H1 (cell line): ENCODE data around the gene PAFAH1B1. TPM values are rescaled to one million over a fixed set of nuclear protein-coding genes. Genes with fewer than 3 reads are reported as not detected.

Source experiments
- CTCF ChIA-PET: fragments of 300-600 bp; sonication (Branson Sonifier 250); formaldehyde crosslinking; loops from one replicate; lab custom pipeline; 2021; ENCODE audit not compliant: partially characterized antibody; lab: Charles Lee
- POLR2A ChIA-PET: fragments of 300-600 bp; sonication (Branson Sonifier 250); formaldehyde crosslinking; loops from one replicate; lab custom pipeline; 2021; ENCODE audit warnings: inconsistent platforms; ENCODE audit not compliant: partially characterized antibody; lab: Charles Lee
- DNase-seq, 2 experiments: peaks; one replicate each; pipeline versions ENCODE4 v3.0.0 to v3.0.0-alpha.2; 2010 to 2022; ENCODE audit warnings: low spot score in 2 of 2, low read depth in 1 of 2, mixed read lengths in 1 of 2
- FAIRE-seq: peaks from 2 replicates; lab custom pipeline; 2011; peaks lifted over from hg19 to GRCh38; lab: Jason Lieb, UNC
- H2AFZ ChIP-seq: 2 replicates; pipeline ENCODE4 v1.8.1; 2012; ENCODE audit warnings: low read length, inconsistent platforms
- H2AK5ac ChIP-seq: 2 replicates; pipeline ENCODE4 v1.6.1; 2013; ENCODE audit warnings: low read depth, low read length
- H2BK120ac ChIP-seq: replicated peaks from 2 replicates; pipeline ENCODE3; 2013; ENCODE audit warnings: low read depth, low read length, inconsistent platforms
- H2BK12ac ChIP-seq: 2 replicates; pipeline ENCODE4 v1.6.1; 2013; ENCODE audit warnings: low read depth, low read length
- H2BK15ac ChIP-seq: 2 replicates; pipeline ENCODE4 v1.6.1; 2013; ENCODE audit warnings: low read length
- H2BK20ac ChIP-seq: 2 replicates; pipeline ENCODE4 v1.6.1; 2013; ENCODE audit warnings: low read length
- H2BK5ac ChIP-seq: 2 replicates; pipeline ENCODE4 v1.6.1; 2013; ENCODE audit warnings: low read depth, low read length
- H3K14ac ChIP-seq: 2 replicates; pipeline ENCODE4 v1.6.1; 2013; ENCODE audit warnings: inconsistent platforms; ENCODE audit not compliant: insufficient read length
- H3K18ac ChIP-seq: 2 replicates; pipeline ENCODE4 v1.6.1; 2013; ENCODE audit warnings: low read length; ENCODE audit errors: extremely low read depth
- H3K23ac ChIP-seq: 2 replicates; pipeline ENCODE4 v1.6.1; 2013; ENCODE audit warnings: inconsistent platforms; ENCODE audit not compliant: insufficient read length
- H3K23me2 ChIP-seq: 2 replicates; pipeline ENCODE4 v1.6.1; 2013; ENCODE audit warnings: low read depth, low read length
- H3K27ac ChIP-seq: 2 replicates; pipeline ENCODE4 v1.6.1; 2011; ENCODE audit warnings: low read depth, low read length, inconsistent platforms
- H3K27me3 ChIP-seq, 4 experiments: replicated peaks in 1 of 4; 1 replicate in 1 of 4; 2 replicates in 3 of 4; pipeline versions ENCODE4 v1.6.1 to v1.8.1; 2011 to 2013; ENCODE audit warnings: low read length in 3 of 4, mild to moderate bottlenecking in 3 of 4, inconsistent platforms in 2 of 4, mixed read lengths in 2 of 4, moderate library complexity in 1 of 4; ENCODE audit not compliant: control insufficient read depth in 3 of 4, insufficient read depth in 3 of 4; ENCODE audit errors: extremely low read depth in 1 of 4
- H3K36me3 ChIP-seq, 4 experiments: 2 replicates each; pipeline versions ENCODE4 v1.6.1 to v1.8.1; 2011 to 2013; ENCODE audit warnings: mild to moderate bottlenecking in 4 of 4, low read length in 3 of 4, moderate library complexity in 2 of 4, control low read depth in 1 of 4, inconsistent platforms in 1 of 4; ENCODE audit not compliant: insufficient read depth in 4 of 4, control insufficient read depth in 2 of 4
- H3K4ac ChIP-seq: replicated peaks from 2 replicates; pipeline ENCODE3; 2013; ENCODE audit warnings: low read length, low read depth, mixed read lengths, inconsistent platforms; ENCODE audit not compliant: insufficient read length
- H3K4me1 ChIP-seq, 4 experiments: replicated peaks in 1 of 4; 1 replicate in 1 of 4; 2 replicates in 3 of 4; pipeline versions ENCODE4 v1.6.1 to v1.8.1; 2011 to 2013; ENCODE audit warnings: low read length in 3 of 4, inconsistent platforms in 2 of 4, mixed read lengths in 1 of 4; ENCODE audit not compliant: insufficient read depth in 4 of 4, control insufficient read depth in 3 of 4
- H3K4me2 ChIP-seq, 2 experiments: 2 replicates each; pipeline versions ENCODE4 v1.6.1 to v1.8.1; 2011 to 2013; ENCODE audit warnings: low read depth in 2 of 2, low read length in 2 of 2, control low read depth in 1 of 2, inconsistent platforms in 1 of 2, mild to moderate bottlenecking in 1 of 2; ENCODE audit not compliant: insufficient read depth in 1 of 2
- H3K4me3 ChIP-seq, 4 experiments: fragments of 200-600, 300-600 bp in 1 of 4; sonication (generic), shearing (Covaris generic), sonication (Bioruptor Twin) in 1 of 4; 2 replicates each; pipeline versions ENCODE4 v1.5.1 to v1.8.1; 2011 to 2016; ENCODE audit warnings: low read length in 4 of 4, low read depth in 3 of 4, control low read depth in 2 of 4, inconsistent platforms in 2 of 4, mild to moderate bottlenecking in 2 of 4, mixed read lengths in 1 of 4, moderate library complexity in 1 of 4; ENCODE audit not compliant: insufficient read depth in 2 of 4; ENCODE audit errors: extremely low read depth in 1 of 4
- H3K56ac ChIP-seq: replicated peaks from 2 replicates; pipeline ENCODE3; 2013; ENCODE audit warnings: low read depth, mild to moderate bottlenecking, mixed read lengths, low read length, inconsistent platforms; ENCODE audit not compliant: insufficient read length
- H3K79me1 ChIP-seq: 2 replicates; pipeline ENCODE4 v1.6.1; 2013; ENCODE audit warnings: low read depth, low read length, control low read depth
- H3K79me2 ChIP-seq, 2 experiments: 2 replicates each; pipeline versions ENCODE4 v1.6.1 to v1.8.1; 2012 to 2013; ENCODE audit warnings: low read length in 2 of 2, mild to moderate bottlenecking in 2 of 2, inconsistent platforms in 1 of 2; ENCODE audit not compliant: insufficient read depth in 2 of 2, control insufficient read depth in 1 of 2
- H3K9ac ChIP-seq, 4 experiments: replicated peaks in 1 of 4; 1 replicate in 1 of 4; 2 replicates in 3 of 4; pipeline versions ENCODE4 v1.6.1 to v1.8.1; 2011 to 2013; ENCODE audit warnings: low read depth in 3 of 4, low read length in 3 of 4, control low read depth in 2 of 4, mild to moderate bottlenecking in 2 of 4, moderate library complexity in 2 of 4, inconsistent platforms in 1 of 4; ENCODE audit errors: extremely low read depth in 1 of 4
- H3K9me3 ChIP-seq, 2 experiments: 2 replicates each; pipeline versions ENCODE4 v1.6.1 to v1.8.1; 2012 to 2013; ENCODE audit warnings: mild to moderate bottlenecking in 2 of 2, moderate library complexity in 2 of 2, control low read depth in 1 of 2, inconsistent platforms in 1 of 2, low read depth in 1 of 2, low read length in 1 of 2, mixed read lengths in 1 of 2; ENCODE audit not compliant: insufficient read depth in 2 of 2
- H4K20me1 ChIP-seq, 2 experiments: replicated peaks in 1 of 2; 2 replicates each; pipeline versions ENCODE3 to v1.8.1; 2011 to 2013; ENCODE audit warnings: inconsistent platforms in 2 of 2, low read length in 2 of 2, mild to moderate bottlenecking in 1 of 2; ENCODE audit not compliant: insufficient read depth in 2 of 2, control insufficient read depth in 1 of 2
- H4K5ac ChIP-seq: 2 replicates; pipeline ENCODE4 v1.6.1; 2013; ENCODE audit warnings: low read length, low read depth, mixed read lengths, inconsistent platforms; ENCODE audit not compliant: insufficient read length
- H4K8ac ChIP-seq: 2 replicates; pipeline ENCODE4 v1.8.0; 2013; ENCODE audit warnings: mild to moderate bottlenecking, moderate library complexity, low read length, inconsistent platforms; ENCODE audit not compliant: insufficient read depth; ENCODE audit errors: extremely low read depth
- H4K91ac ChIP-seq: replicated peaks from 2 replicates; pipeline ENCODE3; 2013; ENCODE audit warnings: low read length, mixed read lengths, inconsistent platforms; ENCODE audit not compliant: insufficient read length
- BCL11A ChIP-seq, 2 experiments: IDR thresholded peaks; one replicate each; pipeline ENCODE4 v1.6.1; 2011; ENCODE audit warnings: low read depth in 2 of 2, low read length in 2 of 2, mild to moderate bottlenecking in 2 of 2
- MAFK ChIP-seq: IDR thresholded peaks from 2 replicates; pipeline ENCODE4 v1.6.1; 2012; ENCODE audit warnings: low read depth, mild to moderate bottlenecking, improper control_type of control experiment, low read length
- SAP30 ChIP-seq: fragments of 300-600 bp; sonication (generic); IDR thresholded peaks from 2 replicates; pipeline ENCODE4 v1.7.1; 2012; ENCODE audit warnings: low read length, moderate library complexity, mild to moderate bottlenecking, inconsistent platforms; ENCODE audit not compliant: insufficient read depth, insufficient replicate concordance
- TAF1 ChIP-seq: IDR thresholded peaks from 2 replicates; pipeline ENCODE4 v1.6.1; 2011; ENCODE audit warnings: mild to moderate bottlenecking, low read depth, low read length
- WGBS, 2 experiments: shearing (Covaris generic) in 1 of 2; methylation state at CpG; one replicate each; pipeline versions ENCODE4 v1.1.6 to v1.1.7; 2013 to 2015; ENCODE audit warnings: low lambda C conversion rate in 2 of 2, mixed read lengths in 2 of 2, inconsistent platforms in 1 of 2, low coverage in 1 of 2, missing lambda C conversion rate in 1 of 2; ENCODE audit not compliant: insufficient replicate concordance in 2 of 2, insufficient coverage in 1 of 2, insufficient read length in 1 of 2; ENCODE audit errors: extremely low coverage in 1 of 2, missing lambda C conversion rate in 1 of 2; 5-methylcytosine and 5-hydroxymethylcytosine counted together
- polyA plus RNA-seq, 7 experiments: library from polyadenylated mRNA; depleted of rRNA in 3 of 7; stranded (reverse) in 5 of 7; unstranded in 2 of 7; fragments of >200 nt in 5 of 7; fragments of 200-250 nt in 2 of 7; gene quantifications; 1 replicate in 5 of 7; 2 replicates in 1 of 7; 4 replicates in 1 of 7; pipeline versions ENCODE4 v1.2.1 to v1.2.3, GENCODE V29; 2011 to 2013; ENCODE audit warnings: missing spikeins in 2 of 7, mixed read lengths in 2 of 7
- total RNA-seq: library from RNA; stranded (reverse); fragmentation: NEBNext Ultra II Directional; extraction: Animal tissue kit (Norgen Biotek cat#: 25700); gene quantifications from 2 replicates; pipeline ENCODE4 v1.2.1, GENCODE V29; 2021

The PAFAH1B1 gene
- total and polyA plus RNA-seq, 2 of the 8 experiments (the other 6 are each of a cell fraction or from before 2014, with no cell fraction given): 42.0 to 152 TPM

GRCh38 chr17:2591040-2591640, 2.3 kb upstream of the PAFAH1B1 start:
- H3K14ac ChIP-seq: no peak overlapping the region
- H3K79me1 ChIP-seq: 0 out of 2 replicates have a peak, but pooled peaks cover 2% of the 10 kb centered on the region
- H2BK120ac ChIP-seq: no peak overlapping the region
- no peak overlapping the region for H3K9ac ChIP-seq
- H3K9me3 ChIP-seq: no peaks in the 10 kb centered on the region
- no peak for DNase-seq
- no peak overlapping the region for H3K27ac ChIP-seq
- no peak overlapping the region for H3K56ac ChIP-seq
- no peak overlapping the region for H2BK20ac ChIP-seq
- H4K91ac ChIP-seq: no peak overlapping the region
- FAIRE-seq: no peak
- no peaks in the 10 kb centered on the region for H3K27me3 ChIP-seq
- no peak overlapping the region for H3K4me2 ChIP-seq
- no peaks in the 10 kb centered on the region; a peak in 1 of 7 replicates for H3K4me1 ChIP-seq
- ChIA-PET POLR2A (interaction anchor here (1.1 to 1.7 kb wide), 2 partner anchors 22 to 133 kb away, joined by 3 read pairs; no protein-coding TSS in a partner anchor), CTCF (interaction anchor here (0.6 kb wide), 1 partner anchor 79 kb away, joined by 3 read pairs; no protein-coding TSS in a partner anchor)
- H3K23me2 ChIP-seq: peaks cover 7% of the 10 kb centered on the region; the same call in 1 of the 2 replicates
- no peak overlapping the region for H4K5ac ChIP-seq
- H3K4ac ChIP-seq: no peak overlapping the region
- H2BK5ac ChIP-seq: no peak overlapping the region
- no peak overlapping the region for H2BK15ac ChIP-seq
- H2BK12ac ChIP-seq: no peak overlapping the region
- 95% methylated on average over 16 of the region's 16 CpGs; no CpG with 5 or more reads in 1 of the 2 experiments for whole genome bisulfite sequencing, 2 experiments
- no peak overlapping the region for H3K4me3 ChIP-seq
- H3K18ac ChIP-seq: no peak overlapping the region
- no peak overlapping the region for H4K8ac ChIP-seq
- H4K20me1 ChIP-seq: peaks cover 1 to 2% of the 10 kb centered on the region in 2 experiments
- H2AFZ ChIP-seq: no peak overlapping the region
- TF ChIP-seq TAF1: no peak
- TF ChIP-seq MAFK: no peak
- no peak for TF ChIP-seq BCL11A (IDR thresholded peaks at IDR 0.05; ENCODE audit: low read depth in 2 of 2, low read length in 2 of 2)
- TF ChIP-seq SAP30: no peak
- no peak overlapping the region for H2AK5ac ChIP-seq
- peaks cover 17 to 21% of the 10 kb centered on the region in 2 experiments for H3K79me2 ChIP-seq
- no peak overlapping the region for H3K23ac ChIP-seq
- H3K36me3 ChIP-seq: no peaks in the 10 kb centered on the region
